HepG2 (cell line): ENCODE measurements around the gene DNAJB12. TPM values are rescaled to one million over a fixed set of nuclear protein-coding genes. Genes with fewer than 3 reads are reported as not detected.

ENCODE experiments used
- ARID2 ChIP-seq: sonication (generic); formaldehyde crosslinking; IDR thresholded peaks from 2 replicates; pipeline ENCODE4 v1.8.1; 2022; ENCODE audit warnings: mild to moderate bottlenecking, missing genetic modification reagents, borderline replicate concordance
- CBX2 ChIP-seq, 2 experiments: fragments of 200-600 bp in 1 of 2; sonication (generic); formaldehyde crosslinking in 1 of 2; IDR thresholded peaks; 2 replicates each; pipeline versions ENCODE4 v1.7.0 to v1.8.1; 2018 to 2022; ENCODE audit warnings: low read depth in 2 of 2, low read length in 1 of 2, mild to moderate bottlenecking in 1 of 2, missing genetic modification reagents in 1 of 2
- DR1 ChIP-seq: sonication (generic); formaldehyde crosslinking; IDR thresholded peaks from 2 replicates; pipeline ENCODE4 v1.8.0; 2021; ENCODE audit warnings: mild to moderate bottlenecking, missing genetic modification reagents, inconsistent platforms
- NBN ChIP-seq: fragments of 450-650 bp; conservative IDR thresholded peaks from 2 replicates; pipeline ENCODE4 v1.6.1; 2017
- PAWR ChIP-seq: sonication (generic); formaldehyde crosslinking; IDR thresholded peaks from 2 replicates; pipeline ENCODE4 v1.4.0; 2020; ENCODE audit warnings: missing genetic modification reagents, mild to moderate bottlenecking, borderline replicate concordance
- SATB2 ChIP-seq: sonication (generic); formaldehyde crosslinking; IDR thresholded peaks from 2 replicates; pipeline ENCODE4 v1.5.0; 2020; ENCODE audit warnings: missing genetic modification reagents
- SP5 ChIP-seq: IDR thresholded peaks from 2 replicates; pipeline ENCODE4 v1.6.1; 2016; ENCODE audit warnings: low read depth, borderline replicate concordance
- SPEN ChIP-seq: sonication (generic); formaldehyde crosslinking; IDR thresholded peaks from 2 replicates; pipeline ENCODE4 v1.5.1; 2020; ENCODE audit warnings: low read depth, mild to moderate bottlenecking, missing genetic modification reagents
- U2AF1 ChIP-seq: fragments of 200-400 bp; formaldehyde crosslinking; optimal IDR thresholded peaks from 2 replicates; pipeline ENCODE3; 2017; ENCODE audit warnings: mild to moderate bottlenecking, low read depth, low read length
- ZBTB7B ChIP-seq: sonication (generic); formaldehyde crosslinking; IDR thresholded peaks from 2 replicates; pipeline ENCODE4 v1.4.0; 2020; ENCODE audit warnings: missing genetic modification reagents
- ZNF121 ChIP-seq: sonication (generic); formaldehyde crosslinking; IDR thresholded peaks from 2 replicates; pipeline ENCODE4 v1.5.0; 2020; ENCODE audit warnings: mild to moderate bottlenecking, missing genetic modification reagents
- ZNF282 ChIP-seq: fragments of 450-650 bp; IDR thresholded peaks from 2 replicates; pipeline ENCODE4 v1.6.1; 2018; ENCODE audit not compliant: partially characterized antibody
- ZNF460 ChIP-seq: sonication (generic); formaldehyde crosslinking; IDR thresholded peaks from 2 replicates; pipeline ENCODE4 v1.5.1; 2020; ENCODE audit warnings: missing genetic modification reagents, mild to moderate bottlenecking, borderline replicate concordance
- ZNF672 ChIP-seq: sonication (generic); formaldehyde crosslinking; IDR thresholded peaks from 2 replicates; pipeline ENCODE4 v1.8.1; 2022; ENCODE audit warnings: missing genetic modification reagents
- ZNF782 ChIP-seq: sonication (generic); formaldehyde crosslinking; IDR thresholded peaks from 2 replicates; pipeline ENCODE4 v1.4.0; 2020; ENCODE audit warnings: missing genetic modification reagents, mild to moderate bottlenecking, borderline replicate concordance
- polyA plus RNA-seq, 8 experiments: library from polyadenylated mRNA; depleted of rRNA in 3 of 8; stranded (reverse) in 7 of 8; unstranded in 1 of 8; fragments of >200 nt; fragmentation: Illumina TruSeq in 4 of 8; extraction: Trizol in 4 of 8; gene quantifications; 2 replicates each; pipeline versions ENCODE4 v1.2.1 to v1.2.3, GENCODE V29; 2011 to 2016; ENCODE audit warnings: low read depth in 4 of 8, missing spikeins in 1 of 8, mixed read lengths in 1 of 8; ENCODE audit not compliant: insufficient read depth in 1 of 8
- total RNA-seq, 5 experiments: library from RNA; depleted of rRNA; stranded (reverse); fragments of >200 nt; fragmentation: Illumina TruSeq; extraction: Trizol; gene quantifications; 2 replicates each; pipeline ENCODE4 v1.2.3, GENCODE V29; 2016; ENCODE audit warnings: low read depth in 1 of 5
- TF ChIP-seq, protein P1 (sequence below): sonication (generic); formaldehyde crosslinking; IDR thresholded peaks from 2 replicates; pipeline ENCODE4 v1.4.0; 2020; ENCODE audit warnings: missing genetic modification reagents
- TF ChIP-seq, protein P2 (sequence below): sonication (generic); formaldehyde crosslinking; IDR thresholded peaks from 2 replicates; pipeline ENCODE4 v1.4.0; 2020; ENCODE audit warnings: missing genetic modification reagents
- TF ChIP-seq, protein P3 (sequence below): sonication (generic); formaldehyde crosslinking; IDR thresholded peaks from 2 replicates; pipeline ENCODE4 v1.5.1; 2020; ENCODE audit warnings: mild to moderate bottlenecking, missing genetic modification reagents, borderline replicate concordance
- TF ChIP-seq, protein P4 (sequence below), 2 experiments: sonication (generic) in 1 of 2; formaldehyde crosslinking in 1 of 2; IDR thresholded peaks; 2 replicates each; pipeline versions ENCODE4 v1.5.1 to v1.6.1; 2011 to 2020; ENCODE audit warnings: borderline replicate concordance in 1 of 2, low read depth in 1 of 2, low read length in 1 of 2, mild to moderate bottlenecking in 1 of 2, missing genetic modification reagents in 1 of 2, moderate library complexity in 1 of 2

Gene DNAJB12
- total and polyA plus RNA-seq, 2 of the 13 experiments (the other 11 are each of a cell fraction or from before 2014, with no cell fraction given): 10.8 to 18.2 TPM

DNA sequence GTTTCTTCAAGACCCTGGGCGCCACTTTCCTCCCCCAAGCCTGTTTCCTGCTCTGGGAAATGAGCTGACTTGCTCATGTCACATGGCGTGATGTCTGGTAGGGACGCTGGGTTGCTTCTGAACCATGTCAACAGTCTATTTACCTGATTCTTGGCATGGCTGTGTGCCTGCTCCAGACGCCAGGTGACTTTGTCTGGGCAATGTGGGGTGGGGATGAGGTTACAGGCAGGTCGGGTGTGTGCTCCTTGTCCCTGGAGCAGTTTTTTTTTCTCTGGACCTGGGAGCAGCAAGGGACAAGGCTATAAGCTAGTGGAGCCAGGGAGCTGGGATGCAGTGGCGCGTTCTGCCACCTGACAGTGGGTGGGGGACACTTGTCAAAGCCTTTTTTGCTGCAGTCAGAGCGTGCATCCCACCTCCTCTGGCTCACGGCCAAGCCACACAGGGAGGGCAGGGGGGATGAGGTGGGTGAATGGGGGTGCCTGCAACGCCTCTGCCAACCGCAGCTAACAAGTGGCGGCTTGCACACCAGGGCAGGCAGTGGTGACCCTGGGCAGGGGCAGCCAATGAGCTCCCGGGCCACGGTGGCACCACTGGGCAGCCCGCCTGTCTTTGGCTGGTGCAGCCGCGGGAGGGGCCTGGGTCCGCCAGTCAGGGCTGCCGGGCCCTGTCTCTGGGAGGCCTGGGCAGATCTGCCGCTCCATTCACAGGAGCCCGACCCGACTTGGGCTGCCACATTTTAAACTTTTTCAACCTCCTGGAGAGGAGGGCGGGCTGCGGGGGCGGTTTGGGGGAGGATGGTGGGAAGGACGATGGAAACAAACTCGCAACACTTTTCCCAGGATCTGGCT lies 22.9 kb downstream of the DNAJB12 start (continued):
- TF ChIP-seq ZNF782: no peak
- no peak for TF ChIP-seq NBN
- TF ChIP-seq U2AF1: no peak
- TF ChIP-seq ZNF460 (CRISPR knock-in tag): no peak; the same call in 1 of the 2 replicates
- TF ChIP-seq ARID2: no peak
- TF ChIP-seq ZNF282: no peak
- no peak for TF ChIP-seq PAWR
- TF ChIP-seq, protein P1, sequence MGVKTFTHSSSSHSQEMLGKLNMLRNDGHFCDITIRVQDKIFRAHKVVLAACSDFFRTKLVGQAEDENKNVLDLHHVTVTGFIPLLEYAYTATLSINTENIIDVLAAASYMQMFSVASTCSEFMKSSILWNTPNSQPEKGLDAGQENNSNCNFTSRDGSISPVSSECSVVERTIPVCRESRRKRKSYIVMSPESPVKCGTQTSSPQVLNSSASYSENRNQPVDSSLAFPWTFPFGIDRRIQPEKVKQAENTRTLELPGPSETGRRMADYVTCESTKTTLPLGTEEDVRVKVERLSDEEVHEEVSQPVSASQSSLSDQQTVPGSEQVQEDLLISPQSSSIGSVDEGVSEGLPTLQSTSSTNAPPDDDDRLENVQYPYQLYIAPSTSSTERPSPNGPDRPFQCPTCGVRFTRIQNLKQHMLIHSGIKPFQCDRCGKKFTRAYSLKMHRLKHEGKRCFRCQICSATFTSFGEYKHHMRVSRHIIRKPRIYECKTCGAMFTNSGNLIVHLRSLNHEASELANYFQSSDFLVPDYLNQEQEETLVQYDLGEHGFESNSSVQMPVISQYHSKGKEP (CRISPR knock-in tag): no peak
- no peak for TF ChIP-seq CBX2 (IDR thresholded peaks at IDR 0.05; ENCODE audit: low read depth, low read length)
- TF ChIP-seq CBX2 (CRISPR knock-in tag; IDR thresholded peaks at IDR 0.05; ENCODE audit: low read depth): no peak
- TF ChIP-seq ZNF121 (CRISPR knock-in tag): no peak
- no peak for TF ChIP-seq SATB2
- TF ChIP-seq SP5 (CRISPR knock-in tag): peak; percentile 75
- 0 out of 2 replicates have a peak, but pooled peaks have one; percentile 8 for TF ChIP-seq DR1
- TF ChIP-seq, protein P2, sequence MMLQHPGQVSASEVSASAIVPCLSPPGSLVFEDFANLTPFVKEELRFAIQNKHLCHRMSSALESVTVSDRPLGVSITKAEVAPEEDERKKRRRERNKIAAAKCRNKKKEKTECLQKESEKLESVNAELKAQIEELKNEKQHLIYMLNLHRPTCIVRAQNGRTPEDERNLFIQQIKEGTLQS: no peak; the same call in 1 of the 2 replicates
- peak; percentile 67; the same call in 1 of the 2 replicates for TF ChIP-seq SPEN (CRISPR knock-in tag)
- TF ChIP-seq, protein P3, sequence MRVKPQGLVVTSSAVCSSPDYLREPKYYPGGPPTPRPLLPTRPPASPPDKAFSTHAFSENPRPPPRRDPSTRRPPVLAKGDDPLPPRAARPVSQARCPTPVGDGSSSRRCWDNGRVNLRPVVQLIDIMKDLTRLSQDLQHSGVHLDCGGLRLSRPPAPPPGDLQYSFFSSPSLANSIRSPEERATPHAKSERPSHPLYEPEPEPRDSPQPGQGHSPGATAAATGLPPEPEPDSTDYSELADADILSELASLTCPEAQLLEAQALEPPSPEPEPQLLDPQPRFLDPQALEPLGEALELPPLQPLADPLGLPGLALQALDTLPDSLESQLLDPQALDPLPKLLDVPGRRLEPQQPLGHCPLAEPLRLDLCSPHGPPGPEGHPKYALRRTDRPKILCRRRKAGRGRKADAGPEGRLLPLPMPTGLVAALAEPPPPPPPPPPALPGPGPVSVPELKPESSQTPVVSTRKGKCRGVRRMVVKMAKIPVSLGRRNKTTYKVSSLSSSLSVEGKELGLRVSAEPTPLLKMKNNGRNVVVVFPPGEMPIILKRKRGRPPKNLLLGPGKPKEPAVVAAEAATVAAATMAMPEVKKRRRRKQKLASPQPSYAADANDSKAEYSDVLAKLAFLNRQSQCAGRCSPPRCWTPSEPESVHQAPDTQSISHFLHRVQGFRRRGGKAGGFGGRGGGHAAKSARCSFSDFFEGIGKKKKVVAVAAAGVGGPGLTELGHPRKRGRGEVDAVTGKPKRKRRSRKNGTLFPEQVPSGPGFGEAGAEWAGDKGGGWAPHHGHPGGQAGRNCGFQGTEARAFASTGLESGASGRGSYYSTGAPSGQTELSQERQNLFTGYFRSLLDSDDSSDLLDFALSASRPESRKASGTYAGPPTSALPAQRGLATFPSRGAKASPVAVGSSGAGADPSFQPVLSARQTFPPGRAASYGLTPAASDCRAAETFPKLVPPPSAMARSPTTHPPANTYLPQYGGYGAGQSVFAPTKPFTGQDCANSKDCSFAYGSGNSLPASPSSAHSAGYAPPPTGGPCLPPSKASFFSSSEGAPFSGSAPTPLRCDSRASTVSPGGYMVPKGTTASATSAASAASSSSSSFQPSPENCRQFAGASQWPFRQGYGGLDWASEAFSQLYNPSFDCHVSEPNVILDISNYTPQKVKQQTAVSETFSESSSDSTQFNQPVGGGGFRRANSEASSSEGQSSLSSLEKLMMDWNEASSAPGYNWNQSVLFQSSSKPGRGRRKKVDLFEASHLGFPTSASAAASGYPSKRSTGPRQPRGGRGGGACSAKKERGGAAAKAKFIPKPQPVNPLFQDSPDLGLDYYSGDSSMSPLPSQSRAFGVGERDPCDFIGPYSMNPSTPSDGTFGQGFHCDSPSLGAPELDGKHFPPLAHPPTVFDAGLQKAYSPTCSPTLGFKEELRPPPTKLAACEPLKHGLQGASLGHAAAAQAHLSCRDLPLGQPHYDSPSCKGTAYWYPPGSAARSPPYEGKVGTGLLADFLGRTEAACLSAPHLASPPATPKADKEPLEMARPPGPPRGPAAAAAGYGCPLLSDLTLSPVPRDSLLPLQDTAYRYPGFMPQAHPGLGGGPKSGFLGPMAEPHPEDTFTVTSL (CRISPR knock-in tag): no peak
- TF ChIP-seq, protein P4, sequence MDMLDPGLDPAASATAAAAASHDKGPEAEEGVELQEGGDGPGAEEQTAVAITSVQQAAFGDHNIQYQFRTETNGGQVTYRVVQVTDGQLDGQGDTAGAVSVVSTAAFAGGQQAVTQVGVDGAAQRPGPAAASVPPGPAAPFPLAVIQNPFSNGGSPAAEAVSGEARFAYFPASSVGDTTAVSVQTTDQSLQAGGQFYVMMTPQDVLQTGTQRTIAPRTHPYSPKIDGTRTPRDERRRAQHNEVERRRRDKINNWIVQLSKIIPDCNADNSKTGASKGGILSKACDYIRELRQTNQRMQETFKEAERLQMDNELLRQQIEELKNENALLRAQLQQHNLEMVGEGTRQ (IDR thresholded peaks at IDR 0.05; ENCODE audit: low read depth, low read length): no peak
- TF ChIP-seq, protein P4 (CRISPR knock-in tag; IDR thresholded peaks at IDR 0.05; ENCODE audit: borderline replicate concordance): peak; percentile 45; the same call in 1 of the 2 replicates
- TF ChIP-seq ZNF672 (CRISPR knock-in tag): no peak
- peak; percentile 95 for TF ChIP-seq ZBTB7B (CRISPR knock-in tag)
